ENCODE results near the gene UBAC2. TPM values are rescaled to one million over a fixed set of nuclear protein-coding genes. Genes with fewer than 3 reads are reported as not detected.

Gene UBAC2
- total and polyA plus RNA-seq, 2 of the 4 experiments (the other 2 are of a cell fraction): 20.8 to 36.3 TPM

DNA sequence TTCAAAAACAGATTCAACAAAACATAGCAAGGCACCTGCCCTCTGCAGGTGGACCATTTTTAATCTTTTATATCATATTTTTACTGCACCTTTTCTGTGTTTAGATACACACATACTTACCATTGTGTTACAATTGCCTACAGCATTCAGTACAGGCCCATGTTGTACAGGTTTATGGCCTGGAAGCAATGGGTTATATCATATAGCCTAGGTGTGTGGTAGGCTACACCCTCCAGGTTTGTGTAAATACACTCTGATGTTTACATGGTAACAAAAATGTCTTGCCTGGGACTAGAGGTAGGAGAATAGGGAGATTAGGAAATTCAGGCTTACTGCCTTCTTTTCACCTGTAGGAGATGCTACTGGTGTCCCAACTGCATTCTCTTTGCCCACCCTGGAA lies 8.2 kb upstream of the UBAC2 start:
- H2BK15ac ChIP-seq (ENCODE audit: low read depth, low read length): no peak overlapping the region
- no peak overlapping the region for H4K8ac ChIP-seq (ENCODE audit: low read depth in 2 of 2, low read length in 2 of 2)
- H3K27ac ChIP-seq (ENCODE audit: insufficient read depth, low read length): no peak overlapping the region
- no peak overlapping the region for H2BK5ac ChIP-seq (ENCODE audit: low read depth, low read length, poor library complexity, severe bottlenecking)
- no peak overlapping the region for H2AK5ac ChIP-seq (ENCODE audit: low read depth, low read length)
- dilution Hi-C loops (cut with HindIII; ENCODE audit: low sequenced_read_pairs, unreplicated experiment): no loop called here
- H2AK9ac ChIP-seq (replicated peaks; ENCODE audit: low read depth, low read length, poor library complexity): no peak overlapping the region
- no peak overlapping the region for H2AFZ ChIP-seq (replicated peaks; ENCODE audit: low read length, poor library complexity)
- no peak overlapping the region for H3K9ac ChIP-seq (ENCODE audit: low read depth, low read length)
- CTCF ChIA-PET: interaction anchor here (1.4 kb wide), 1 partner anchor 77 kb away, joined by 3 read pairs; no protein-coding TSS in a partner anchor
- in situ Hi-C loops (cut with MboI; ENCODE audit: low sequenced_read_pairs): no loop called here
- ATAC-seq (ENCODE audit: low read depth) (no peak), DNase-seq (no peak)
- no peak overlapping the region for H2BK20ac ChIP-seq (ENCODE audit: low read depth, low read length)
- H3K9me3 ChIP-seq (ENCODE audit: control insufficient read depth, insufficient read depth, low read length): no peaks in the 10 kb centered on the region
- H4K5ac ChIP-seq (ENCODE audit: low read depth, low read length): no peak overlapping the region
- H3K27me3 ChIP-seq (ENCODE audit: control insufficient read depth, insufficient read depth, low read length): peaks cover 6% of the 10 kb centered on the region
- H2BK120ac ChIP-seq (ENCODE audit: low read depth, low read length): no peak overlapping the region
- H3K36me3 ChIP-seq (ENCODE audit: control insufficient read depth, insufficient read depth, low read length): no peaks in the 10 kb centered on the region
- no peak overlapping the region for H3K4me3 ChIP-seq (ENCODE audit: insufficient read depth, low read depth, low read length)
- no peak overlapping the region; the same call in 1 of the 2 replicates for H3K14ac ChIP-seq (replicated peaks; ENCODE audit: low read depth, low read length)
- POLR2A ChIA-PET (ENCODE audit: unreplicated experiment): no interaction called here
- no peak overlapping the region for H3K4ac ChIP-seq (ENCODE audit: low read depth, low read length)
- peaks cover 7% of the 10 kb centered on the region for H3K4me1 ChIP-seq (ENCODE audit: control insufficient read depth, insufficient read depth, low read length)
- intact Hi-C loops (cut with micrococcal nuclease): no loop called here
- no peak overlapping the region for H3K4me2 ChIP-seq (ENCODE audit: low read depth, low read length)
- no TSS peak for BruUV-seq (replicated peaks)
- 0 out of 2 replicates have a peak, but pooled peaks cover 4% of the 10 kb centered on the region for H3K9me1 ChIP-seq (ENCODE audit: insufficient read depth, low read length)
- TF ChIP-seq MAFK (IDR thresholded peaks at IDR 0.05; ENCODE audit: low read depth, low read length): no peak
- TF ChIP-seq RFX5 (IDR thresholded peaks at IDR 0.05; ENCODE audit: low read depth, low read length): no peak
- no peak for TF ChIP-seq CEBPB (IDR thresholded peaks at IDR 0.05; ENCODE audit: low read depth, low read length)
- no peak for TF ChIP-seq RAD21 (IDR thresholded peaks at IDR 0.05; ENCODE audit: low read length)
- TF ChIP-seq, protein P1, sequence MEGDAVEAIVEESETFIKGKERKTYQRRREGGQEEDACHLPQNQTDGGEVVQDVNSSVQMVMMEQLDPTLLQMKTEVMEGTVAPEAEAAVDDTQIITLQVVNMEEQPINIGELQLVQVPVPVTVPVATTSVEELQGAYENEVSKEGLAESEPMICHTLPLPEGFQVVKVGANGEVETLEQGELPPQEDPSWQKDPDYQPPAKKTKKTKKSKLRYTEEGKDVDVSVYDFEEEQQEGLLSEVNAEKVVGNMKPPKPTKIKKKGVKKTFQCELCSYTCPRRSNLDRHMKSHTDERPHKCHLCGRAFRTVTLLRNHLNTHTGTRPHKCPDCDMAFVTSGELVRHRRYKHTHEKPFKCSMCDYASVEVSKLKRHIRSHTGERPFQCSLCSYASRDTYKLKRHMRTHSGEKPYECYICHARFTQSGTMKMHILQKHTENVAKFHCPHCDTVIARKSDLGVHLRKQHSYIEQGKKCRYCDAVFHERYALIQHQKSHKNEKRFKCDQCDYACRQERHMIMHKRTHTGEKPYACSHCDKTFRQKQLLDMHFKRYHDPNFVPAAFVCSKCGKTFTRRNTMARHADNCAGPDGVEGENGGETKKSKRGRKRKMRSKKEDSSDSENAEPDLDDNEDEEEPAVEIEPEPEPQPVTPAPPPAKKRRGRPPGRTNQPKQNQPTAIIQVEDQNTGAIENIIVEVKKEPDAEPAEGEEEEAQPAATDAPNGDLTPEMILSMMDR (conservative IDR thresholded peaks at IDR 0.05; ENCODE audit: low read depth, low read length): no peak
- TF ChIP-seq MXI1 (IDR thresholded peaks at IDR 0.05; ENCODE audit: borderline replicate concordance, low read depth, low read length): no peak
- H3K18ac ChIP-seq (ENCODE audit: low read depth, low read length): no peak overlapping the region
- H3K79me1 ChIP-seq (ENCODE audit: low read depth in 1 of 2, low read length in 2 of 2): no peaks in the 10 kb centered on the region
- 0 out of 2 replicates have a peak, but pooled peaks cover 2% of the 10 kb centered on the region for H4K20me1 ChIP-seq (ENCODE audit: insufficient read depth, low read length)
- no peak overlapping the region for H4K91ac ChIP-seq (ENCODE audit: insufficient read depth, low read depth, low read length)
- H3K23ac ChIP-seq (ENCODE audit: low read depth, low read length): no peak overlapping the region
- H3K56ac ChIP-seq (ENCODE audit: extremely low read depth, insufficient read depth, low read length): no peak overlapping the region

Measured in IMR-90 (cell line).